DMS53 (cell line): Measurements from ENCODE around the gene TNRC6B.
A peak's percentile ranks its signal among the peaks of the same experiment; 100 is the strongest.
"Not testable (repeated sequence)": the region's sequence is repeated elsewhere in the genome, so short reads cannot be mapped to it uniquely, and the experiment has no call there.

ENCODE experiments used
- DNase-seq: peaks from one replicate; lab custom pipeline; 2025; lab: John Stamatoyannopoulos, UW

TNRC6B gene

DNA sequence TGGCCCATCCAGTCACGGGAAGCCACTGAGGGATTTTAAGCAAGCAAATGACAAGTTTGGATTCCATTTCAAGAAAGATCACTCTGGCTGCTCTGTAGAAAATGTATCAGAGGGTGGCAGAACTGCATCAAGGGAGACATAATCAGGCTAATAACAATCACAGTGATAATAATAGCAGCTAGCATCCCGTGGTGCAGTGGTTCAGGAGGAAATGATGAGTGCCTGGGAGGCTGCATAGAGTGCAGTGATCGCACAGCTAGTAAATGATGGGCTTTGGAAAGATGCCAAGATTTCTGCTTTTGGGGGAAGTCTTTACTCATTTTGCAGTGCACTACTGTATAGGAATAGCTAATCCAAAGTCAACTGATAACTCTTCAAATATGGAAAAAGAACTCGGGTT, 35.8 kb downstream of the TNRC6B start:
- no peak for DNase-seq

DNA sequence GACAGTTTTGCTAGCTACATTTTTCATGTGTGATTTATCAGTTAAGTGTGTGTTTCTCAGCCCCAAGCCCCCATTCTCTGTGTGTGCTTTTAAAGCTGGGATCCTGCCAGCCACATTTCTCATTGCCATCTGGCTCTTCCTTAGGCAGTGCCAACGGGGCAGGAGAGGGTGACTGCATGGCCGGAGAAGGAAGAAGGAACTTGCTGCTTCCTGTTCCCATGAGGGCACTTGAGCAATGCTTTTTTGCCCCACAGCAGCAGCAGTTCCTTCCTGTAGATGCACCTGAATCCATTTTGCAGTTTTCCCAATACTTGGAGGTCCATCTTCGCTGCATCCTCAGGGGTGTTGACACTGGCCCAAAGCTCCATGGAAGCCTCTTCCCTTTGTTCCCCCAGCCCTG, 37.5 kb downstream of the TNRC6B start:
- peak; percentile 4 for DNase-seq

DNA sequence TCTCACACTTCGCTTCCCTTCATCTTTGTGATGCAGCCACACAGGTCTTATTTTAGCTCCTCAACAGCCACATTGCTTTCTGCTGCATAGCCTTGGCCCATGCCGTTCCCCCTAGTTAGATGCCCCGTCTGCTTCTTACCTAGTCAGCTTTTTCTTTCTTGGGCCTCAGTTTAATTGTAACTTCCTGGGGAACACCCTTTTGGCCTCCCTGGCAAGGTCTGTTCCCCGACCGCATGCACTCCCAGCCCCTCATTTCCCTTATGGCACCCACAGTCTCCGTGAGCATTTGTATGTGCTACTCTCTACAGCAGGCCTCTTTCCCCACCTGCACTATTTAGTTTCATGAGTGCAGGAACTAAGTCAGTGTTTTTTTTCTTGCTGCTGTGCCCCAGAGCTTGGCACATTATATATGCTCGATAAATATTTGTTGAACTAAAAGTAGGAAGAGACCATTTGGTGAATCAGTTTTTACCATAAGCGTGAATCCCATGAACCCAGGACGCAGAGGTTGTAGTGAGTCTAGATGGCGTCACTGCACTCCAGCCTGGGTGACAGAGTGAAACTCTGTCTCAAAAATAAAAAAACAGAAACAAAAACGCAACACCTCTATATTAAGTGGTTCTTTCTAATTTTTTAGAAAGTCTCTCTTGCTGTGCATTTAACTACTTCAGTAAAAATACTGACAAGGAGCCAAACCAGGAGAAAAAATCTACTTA, 38.5 kb downstream of the TNRC6B start:
- no peak for DNase-seq

DNA sequence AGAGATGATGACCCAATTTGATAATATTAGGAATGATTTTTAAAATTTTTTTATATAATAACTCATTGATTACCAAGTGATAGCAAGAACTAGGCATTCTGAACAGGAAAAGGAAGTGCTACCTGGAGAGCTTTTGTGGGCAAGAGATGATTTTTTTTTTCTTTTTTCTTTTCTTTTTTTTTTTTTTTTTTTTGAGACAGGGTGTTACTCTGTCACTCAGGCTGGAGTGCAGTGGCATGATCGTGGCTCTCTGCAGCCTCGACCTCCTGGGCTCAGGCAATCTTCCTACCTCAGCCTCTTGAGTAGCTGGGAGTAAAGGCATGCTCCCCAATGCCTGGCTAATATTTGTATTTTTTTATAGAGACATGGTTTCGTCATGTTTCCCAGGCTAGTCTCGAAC, 40.4 kb downstream of the TNRC6B start:
- DNase-seq, result no peak

DNA sequence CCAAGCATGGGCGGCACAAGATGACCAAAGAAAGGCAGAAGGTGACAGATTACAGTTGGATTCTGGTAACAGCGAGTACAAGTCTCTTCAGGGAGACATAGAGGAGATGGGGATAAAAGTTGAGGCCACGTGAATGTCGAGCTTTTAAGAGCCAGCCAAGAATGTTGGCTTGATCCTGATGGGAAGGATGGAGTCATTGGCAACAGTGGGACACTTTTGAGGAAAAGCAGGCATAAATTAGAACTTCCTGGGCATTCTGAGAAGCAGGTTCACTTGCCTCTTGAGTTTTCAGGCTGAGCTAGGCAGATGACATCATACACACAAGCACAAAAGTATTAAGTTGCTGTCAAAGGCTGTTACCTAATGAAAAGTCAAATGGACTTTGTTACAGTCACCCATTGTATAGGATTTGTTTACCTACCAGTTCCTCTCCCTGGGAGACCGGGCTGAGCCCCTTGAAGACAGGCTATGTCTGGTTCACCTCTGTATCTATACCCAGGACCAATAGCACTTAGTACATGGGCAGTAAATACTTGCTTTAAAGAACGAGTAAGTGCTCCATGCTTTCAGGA, 41.1 kb downstream of the TNRC6B start:
- peak; percentile 25 for DNase-seq

DNA sequence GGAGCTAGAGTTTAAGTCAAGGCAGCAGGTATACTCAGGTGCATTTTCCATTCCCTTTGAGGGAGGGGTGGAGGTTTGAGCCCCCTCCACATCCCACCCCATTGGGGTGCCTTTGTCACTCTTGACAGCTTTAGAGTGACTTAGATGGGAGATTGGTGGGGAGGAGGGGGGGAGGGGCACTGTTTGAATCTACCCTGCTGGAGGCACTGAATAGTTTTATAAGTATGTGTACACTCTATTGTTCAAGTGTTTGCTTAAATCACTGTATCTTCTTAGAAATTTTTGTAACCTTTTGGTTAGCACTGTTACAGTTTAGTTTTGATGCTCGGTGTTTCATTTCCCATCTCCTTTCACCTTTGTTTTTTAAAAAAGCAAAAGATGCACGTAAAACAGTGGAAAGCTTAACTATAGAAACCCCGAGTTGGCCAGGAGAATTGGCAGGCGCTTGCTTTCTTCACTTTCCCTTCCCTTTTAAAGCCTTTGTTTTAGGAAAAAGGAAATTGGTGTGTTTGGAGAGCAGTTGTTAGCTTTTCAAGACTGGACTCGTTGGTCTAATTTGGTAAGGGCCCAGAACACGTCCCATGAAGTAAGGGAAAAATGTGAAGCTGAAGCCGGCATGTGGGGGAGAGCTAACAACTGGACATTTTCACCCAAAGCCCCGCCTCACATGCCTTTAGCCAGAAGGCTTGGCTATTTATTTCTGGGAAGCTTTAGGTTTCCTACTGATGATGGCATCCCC, 42.8 kb downstream of the TNRC6B start:
- no peak for DNase-seq

DNA sequence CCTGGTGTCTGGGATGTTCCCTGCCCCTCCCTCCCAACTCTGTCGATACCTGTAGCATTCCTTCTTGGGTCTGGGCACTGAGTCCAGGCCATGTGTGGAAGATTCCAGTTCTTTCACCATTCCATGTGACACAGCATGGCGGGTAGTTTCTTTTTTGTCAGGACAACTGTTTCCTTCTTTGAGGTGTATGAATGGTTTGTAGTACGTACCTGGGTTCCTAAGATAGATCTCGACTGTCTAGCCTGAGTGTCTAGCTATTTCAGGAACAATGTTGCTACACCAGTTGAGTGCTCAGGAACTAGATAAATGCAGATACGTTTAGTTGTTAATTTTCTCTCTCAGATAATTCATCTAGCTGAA, 43.3 kb downstream of the TNRC6B start:
- DNase-seq, result no peak

DNA sequence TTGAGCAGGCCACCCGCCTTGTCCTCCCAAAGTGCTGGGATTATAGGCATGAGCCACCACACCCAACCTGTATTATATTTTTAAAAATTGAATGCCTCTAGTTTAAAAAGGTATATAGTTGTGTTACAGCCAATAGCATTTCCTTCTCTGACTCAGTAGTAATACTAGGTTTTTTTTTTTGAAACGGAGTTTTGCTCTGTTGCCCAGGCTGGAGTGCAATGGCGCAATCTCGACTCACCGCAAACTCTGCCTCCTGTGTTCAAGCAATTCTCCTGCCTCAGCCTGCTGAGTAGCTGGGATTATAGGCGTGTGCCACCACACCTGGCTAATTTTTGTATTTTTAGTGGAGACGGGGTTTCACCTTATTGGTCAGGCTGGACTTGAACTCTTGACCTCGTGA, 45.3 kb downstream of the TNRC6B start:
- DNase-seq, result not testable (repeated sequence)

DNA sequence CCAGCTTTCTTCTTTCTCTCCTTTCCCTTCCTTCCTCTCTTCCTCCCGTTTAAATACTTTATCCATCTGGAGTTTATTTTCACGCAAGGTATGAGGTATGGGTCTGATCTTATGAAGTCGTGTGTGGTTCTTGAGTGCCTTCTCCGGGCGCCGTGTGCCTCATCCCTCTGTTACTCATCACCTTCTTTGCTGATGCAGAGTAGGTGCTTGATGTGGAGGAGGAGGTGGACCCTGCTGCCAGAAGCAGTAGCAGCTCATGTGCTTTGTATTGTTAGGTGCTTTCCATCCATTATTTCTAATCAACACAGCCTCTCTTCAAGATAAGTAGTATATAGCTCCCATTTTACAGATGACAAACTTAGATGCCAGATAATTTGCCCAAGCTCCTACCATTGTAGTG, 47.0 kb downstream of the TNRC6B start:
- no peak for DNase-seq

DNA sequence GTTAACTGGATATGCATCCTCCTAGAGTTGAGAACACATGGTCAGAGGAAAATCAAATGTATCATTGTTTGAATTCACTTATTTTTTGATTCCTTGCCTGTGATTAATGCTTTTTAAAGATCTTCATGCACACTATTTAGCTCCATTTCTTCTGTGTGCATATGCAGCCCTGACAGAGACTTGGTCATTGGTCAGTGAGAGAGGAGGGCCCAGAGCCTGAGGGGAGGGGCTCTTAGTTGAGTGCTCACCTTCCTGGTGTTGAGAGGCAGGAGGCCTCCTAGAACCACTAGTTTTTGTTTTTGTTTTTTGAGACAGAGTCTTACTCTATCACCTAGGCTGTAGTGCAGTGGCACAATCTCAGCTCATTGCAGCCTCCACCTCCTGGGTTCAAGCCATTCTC, 48.9 kb downstream of the TNRC6B start:
- DNase-seq, result no peak

DNA sequence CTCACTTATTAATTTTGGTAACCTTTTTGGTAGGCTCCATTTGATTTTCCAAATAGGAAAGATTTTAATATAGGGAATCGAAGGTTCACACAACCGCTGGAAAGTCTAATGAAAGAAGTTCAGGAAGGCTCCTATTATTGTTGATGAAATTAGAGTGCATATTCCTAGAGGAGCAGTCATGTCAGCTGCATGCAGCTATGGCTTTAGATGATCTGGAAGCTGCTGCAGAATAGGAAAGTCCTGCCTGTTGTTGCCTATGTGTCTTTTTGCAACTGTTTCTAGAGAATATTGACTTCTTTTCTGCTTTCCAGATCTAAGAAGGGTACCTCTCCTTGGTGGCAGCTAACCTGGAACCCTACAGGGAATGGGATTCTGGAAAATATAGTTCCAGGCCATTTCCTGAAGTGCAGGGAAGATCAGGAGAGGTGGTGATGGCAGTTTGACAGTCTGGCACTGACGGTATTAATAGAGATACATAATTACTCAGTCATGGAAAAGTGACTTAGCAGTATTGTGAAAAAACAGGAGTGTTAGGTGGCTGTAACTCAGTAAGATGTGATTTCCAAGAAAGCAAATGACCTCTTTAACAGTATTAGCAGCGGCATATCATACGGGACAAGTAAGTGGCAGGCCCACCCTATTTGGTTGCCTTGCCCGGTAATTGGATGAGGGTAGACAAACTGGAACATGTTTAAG, 54.0 kb downstream of the TNRC6B start:
- no peak for DNase-seq

DNA sequence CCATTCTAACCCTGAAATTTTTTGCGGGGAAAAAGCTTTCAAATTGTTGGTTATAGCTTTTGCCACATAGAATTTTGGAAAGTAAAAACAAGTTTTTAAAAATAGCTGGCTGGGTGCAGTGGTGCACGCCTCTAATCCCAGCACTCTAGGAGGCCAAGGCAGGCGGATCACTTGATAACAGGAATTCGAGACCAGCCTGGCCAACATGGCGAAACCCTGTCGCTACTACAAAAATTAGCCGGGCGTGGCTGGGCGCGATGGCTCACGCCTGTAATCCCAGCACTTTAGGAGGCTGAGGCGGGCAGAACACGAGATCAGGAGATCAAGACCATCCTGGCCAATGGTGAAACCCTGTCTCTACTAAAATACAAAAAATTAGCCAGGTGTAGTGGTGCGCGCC, 54.9 kb downstream of the TNRC6B start:
- no peak for DNase-seq

DNA sequence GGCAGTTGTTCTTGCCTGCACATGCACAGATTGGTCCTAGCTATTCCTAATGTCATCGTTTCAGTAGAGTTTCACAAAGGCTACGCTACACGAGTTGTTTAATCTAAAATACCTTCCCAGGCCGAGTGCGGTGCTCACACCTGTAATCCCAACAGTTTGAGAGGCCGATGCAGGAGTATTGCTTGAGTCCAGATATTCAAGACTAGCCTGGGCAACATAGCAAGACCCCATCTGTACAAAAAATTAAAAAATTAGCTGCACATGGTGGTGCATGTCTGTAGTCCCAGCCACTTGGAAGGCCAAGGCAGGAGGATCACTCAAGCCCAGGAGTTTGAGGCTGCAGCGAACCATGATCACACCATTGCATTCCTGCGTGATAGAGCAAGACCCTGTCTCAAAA, 56.2 kb downstream of the TNRC6B start:
- no peak for DNase-seq

DNA sequence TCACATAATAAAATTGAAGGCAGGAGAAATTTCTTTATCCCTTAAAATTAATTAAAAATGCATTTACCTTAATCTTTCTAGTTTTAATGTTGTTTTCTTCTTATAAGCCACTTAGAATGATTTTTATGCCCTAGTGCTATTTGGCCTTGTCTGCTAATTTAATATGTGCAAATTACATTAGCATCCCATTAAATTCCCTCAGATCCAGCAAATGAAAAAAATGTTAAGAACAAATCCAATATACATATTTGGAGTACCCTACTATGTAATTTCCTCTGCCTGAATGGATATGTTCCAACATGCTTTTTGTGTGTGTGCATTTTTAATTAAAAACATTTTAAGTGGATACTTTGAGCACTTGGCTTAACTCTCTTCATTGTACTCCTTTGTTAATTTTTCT, 56.9 kb downstream of the TNRC6B start:
- no peak for DNase-seq

DNA sequence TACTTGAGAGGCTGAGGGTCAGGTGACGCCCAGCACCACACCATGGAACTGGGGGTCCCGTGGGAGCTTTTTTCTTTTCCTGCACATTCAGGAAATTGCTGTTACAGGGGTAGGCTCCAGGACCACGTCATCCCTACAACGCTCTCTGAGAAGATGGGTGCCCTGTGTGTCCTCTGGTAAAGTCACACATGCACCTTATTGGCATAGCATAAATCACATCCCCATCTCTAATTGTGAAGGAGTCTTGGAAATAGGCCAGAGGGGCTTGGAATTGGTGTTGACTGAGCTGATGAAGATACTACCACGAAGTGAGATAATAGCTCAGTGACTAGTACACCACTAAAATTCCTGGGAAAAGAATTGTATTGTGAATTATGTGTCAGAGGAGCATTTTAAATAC, 57.6 kb downstream of the TNRC6B start:
- DNase-seq, result no peak

DNA sequence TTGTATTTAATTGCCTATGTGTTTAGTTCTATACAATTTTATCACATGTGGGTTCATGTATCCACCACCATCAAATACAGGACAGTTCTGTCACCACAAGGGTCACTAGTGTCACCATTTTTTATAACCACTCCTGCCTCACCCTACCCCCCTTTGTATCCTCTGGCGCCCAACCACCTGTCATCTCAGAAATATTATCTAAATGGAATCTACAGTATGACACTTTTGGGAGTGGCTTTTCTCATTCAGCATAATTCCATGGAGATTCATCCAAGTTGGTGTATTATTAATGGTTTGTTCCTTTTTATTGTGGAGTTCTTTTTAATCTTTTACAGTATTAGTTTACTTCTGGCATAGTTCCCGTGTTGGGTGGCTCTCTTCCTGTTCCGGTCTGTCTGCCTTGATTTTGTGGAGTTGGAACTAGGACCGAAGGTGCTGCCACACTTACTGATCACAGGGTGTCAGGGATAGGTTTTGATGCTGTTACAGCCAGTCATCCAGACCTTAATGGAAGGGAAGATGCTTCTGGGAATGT, 58.5 kb downstream of the TNRC6B start:
- no peak for DNase-seq

DNA sequence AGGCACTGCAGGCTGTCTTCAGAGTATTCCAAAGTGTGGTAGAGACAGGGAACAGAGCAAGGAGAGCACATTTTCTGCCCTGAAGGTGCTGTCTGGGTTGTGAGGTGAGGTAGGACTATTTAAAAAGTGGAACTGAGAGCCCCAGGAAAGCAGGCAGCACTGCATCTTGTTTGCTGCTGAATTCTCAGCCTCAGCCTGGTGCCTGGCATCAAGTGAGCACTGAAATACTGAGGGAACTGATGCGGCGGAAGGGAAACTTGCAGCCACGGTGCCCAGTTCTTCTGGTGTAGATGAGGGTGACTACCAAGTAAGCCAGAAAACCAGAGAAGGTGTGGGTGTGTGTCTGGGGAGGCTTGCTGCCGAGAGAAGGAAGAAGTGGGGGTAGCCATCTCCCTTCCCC, 59.5 kb downstream of the TNRC6B start:
- DNase-seq, result no peak

DNA sequence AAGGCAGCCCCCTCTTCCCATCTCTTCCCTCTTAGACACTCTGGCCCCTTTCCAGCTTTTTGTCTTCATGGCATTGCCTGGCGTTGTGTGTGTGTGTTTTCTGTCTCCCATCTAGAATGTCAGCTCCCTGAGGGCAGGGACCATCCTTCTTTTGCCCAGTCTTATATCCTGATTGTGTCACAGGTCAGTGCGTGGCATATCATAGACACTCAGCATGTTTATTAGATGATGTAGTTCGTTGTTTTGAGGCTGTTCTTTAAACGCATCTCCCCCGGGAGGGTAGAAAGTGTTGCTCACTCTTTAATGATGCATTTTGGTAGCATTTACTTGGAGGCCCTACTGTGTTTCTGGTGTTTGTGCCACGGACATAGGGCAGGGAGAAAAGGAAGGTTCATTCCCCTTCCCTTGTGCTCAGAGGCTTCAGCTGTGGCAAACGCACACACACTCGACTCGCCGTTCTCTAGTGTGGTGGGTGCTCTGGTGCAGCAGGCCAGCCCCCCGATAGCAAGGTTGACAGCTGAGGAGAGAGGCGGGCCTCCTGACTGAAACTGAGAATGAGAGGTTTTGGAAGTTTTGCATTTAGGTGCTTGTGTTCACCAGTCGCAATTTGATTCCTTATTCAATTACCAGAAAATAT, 60.2 kb downstream of the TNRC6B start:
- DNase-seq, result no peak

DNA sequence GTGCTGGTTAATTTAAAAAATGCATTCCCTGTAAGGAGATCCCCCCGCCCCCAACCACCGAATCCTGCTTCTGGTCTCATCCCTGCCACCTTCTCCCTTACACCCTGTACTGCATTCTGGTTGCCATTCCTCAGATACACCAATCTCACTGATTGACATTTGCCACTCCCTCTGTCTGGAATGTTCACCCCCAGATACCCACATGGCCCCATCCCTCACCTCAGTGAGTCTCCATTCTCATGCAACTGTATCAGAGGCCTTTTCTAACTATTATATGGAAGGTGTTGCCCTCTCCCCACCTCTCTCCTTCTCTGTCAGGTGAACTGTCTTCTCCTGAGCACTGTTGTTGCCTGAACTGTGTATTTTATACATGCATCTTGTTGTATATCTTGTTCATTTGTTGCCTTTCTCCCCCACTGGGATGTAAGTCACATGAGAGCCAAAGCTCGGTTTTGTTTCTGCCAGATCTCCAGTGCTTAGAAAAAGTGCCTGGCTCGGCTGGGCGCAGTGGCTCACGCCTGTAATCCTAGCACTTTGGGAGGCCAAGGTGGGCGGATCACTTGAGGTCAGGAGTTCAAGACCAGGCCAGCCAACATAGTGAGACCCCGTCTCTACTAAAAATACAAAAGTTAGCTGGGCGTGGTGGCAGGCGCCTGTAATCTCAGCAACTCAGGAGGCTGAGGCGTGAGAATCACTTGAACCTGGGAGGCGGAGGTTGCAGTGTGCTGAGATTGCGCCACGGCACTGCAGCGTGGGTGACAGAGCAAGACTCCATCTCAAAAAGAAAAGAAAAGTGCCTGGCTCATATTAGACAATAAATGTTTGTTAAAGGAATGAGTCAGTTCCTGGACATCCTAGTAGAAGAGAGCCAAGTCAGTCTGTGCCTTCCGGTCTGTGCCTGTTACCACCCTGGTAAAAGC, 61.0 kb downstream of the TNRC6B start:
- DNase-seq, result no peak

DNA sequence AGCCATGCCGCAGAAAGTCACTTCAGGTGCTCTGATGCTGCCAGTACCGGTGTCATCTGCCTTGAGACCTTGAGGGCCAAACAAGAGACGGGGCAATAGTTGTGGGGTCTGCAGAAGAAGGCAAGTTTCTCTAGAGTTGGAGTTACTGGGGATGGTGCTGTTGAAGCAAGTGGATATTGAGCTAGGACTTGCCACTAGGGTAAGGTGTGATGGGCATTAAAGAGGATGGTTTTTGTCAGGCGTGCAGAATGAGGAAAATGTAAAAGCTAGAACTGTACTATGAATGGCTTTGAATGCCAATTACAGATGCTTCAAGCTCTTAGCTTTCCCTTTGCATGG, 61.6 kb downstream of the TNRC6B start:
- no peak for DNase-seq

DNA sequence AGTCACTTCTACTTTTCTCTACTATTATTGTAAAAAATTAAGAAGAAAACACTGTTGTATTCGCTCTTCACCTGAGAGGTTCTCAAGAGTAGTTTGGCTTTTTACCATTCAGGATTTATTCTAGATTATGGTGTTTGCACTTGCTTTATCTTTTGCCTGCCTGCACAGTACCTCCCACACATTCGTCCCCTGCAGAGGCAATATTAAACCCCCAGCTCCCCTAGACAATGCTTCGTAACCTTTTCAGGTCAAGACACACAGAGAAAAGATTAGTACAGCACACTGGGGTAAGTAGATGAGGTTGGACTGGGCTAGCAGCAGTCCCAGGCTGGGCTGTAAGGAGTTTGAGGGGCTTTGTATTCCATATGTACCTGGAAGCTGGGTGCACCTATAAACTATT, 62.4 kb downstream of the TNRC6B start:
- DNase-seq, result no peak
